GM12878 (cell line): ENCODE data around the gene EFNA2. TPM values are rescaled to one million over a fixed set of nuclear protein-coding genes. Genes with fewer than 3 reads are reported as not detected.
A peak's percentile ranks its signal among the peaks of the same experiment; 100 is the strongest.

Experiments
- ATAC-seq: fragments of 200-7000 bp; cut with Tn5 transposase; 3 replicates; pipeline ENCODE4 v1.9.1; 2020; ENCODE audit warnings: mild to moderate bottlenecking, moderate library complexity
- BruUV-seq: library from RNA; stranded (reverse); fragments of 400-500 nt; replicated peaks from 2 replicates; lab custom pipeline; 2021; lab: Mats Ljungman, UMichigan
- CTCF ChIA-PET: fragments of 300-600 bp; sonication (Branson Sonifier 250); formaldehyde crosslinking; extraction: SDS; loops from one replicate; lab custom pipeline; 2021; ENCODE audit warnings: inconsistent platforms; lab: Yijun Ruan, JAX
- POLR2A ChIA-PET: fragments of 350-600 bp; formaldehyde crosslinking; extraction: SDS; loops from one replicate; lab custom pipeline; 2021; ENCODE audit warnings: inconsistent platforms; lab: Charles Lee
- RAD21 ChIA-PET: fragments of 300-600 bp; sonication (Branson Sonifier 250); formaldehyde crosslinking; loops from one replicate; lab custom pipeline; 2023; ENCODE audit warnings: antibody characterized with exemption; ENCODE audit not compliant: unreplicated experiment; lab: Charles Lee
- SMC1A ChIA-PET: fragments of 300-600 bp; sonication (Branson Sonifier 250); formaldehyde crosslinking; loops from one replicate; lab custom pipeline; 2023; ENCODE audit not compliant: unreplicated experiment, uncharacterized antibody; lab: Charles Lee
- DNase-seq: peaks from one replicate; pipeline ENCODE4 v3.0.0-alpha.2; 2011; ENCODE audit warnings: low read depth, low spot score
- FAIRE-seq: peaks from 3 replicates; lab custom pipeline; 2011; peaks lifted over from hg19 to GRCh38; lab: Jason Lieb, UNC
- H2AFZ ChIP-seq: 2 replicates; pipeline ENCODE4 v1.6.0; 2011; ENCODE audit warnings: low read depth, low read length, control low read depth; ENCODE audit not compliant: control insufficient read depth
- H3K27ac ChIP-seq: 2 replicates; pipeline ENCODE4 v1.5.1; 2011; ENCODE audit warnings: control low read depth; ENCODE audit not compliant: control insufficient read depth, insufficient read depth
- H3K27me3 ChIP-seq, 2 experiments: replicated peaks in 1 of 2; 2 replicates each; pipeline versions ENCODE4 v1.6.0 to v1.6.1; 2011; ENCODE audit warnings: low read length in 1 of 2; ENCODE audit not compliant: control insufficient read depth in 2 of 2, insufficient read depth in 2 of 2
- H3K36me3 ChIP-seq, 2 experiments: 2 replicates each; pipeline ENCODE4 v1.5.1; 2011; ENCODE audit warnings: low read length in 1 of 2; ENCODE audit not compliant: control insufficient read depth in 2 of 2, insufficient read depth in 2 of 2
- H3K4me1 ChIP-seq: 2 replicates; pipeline ENCODE4 v1.6.1; 2011; ENCODE audit warnings: mild to moderate bottlenecking, low read length, moderate library complexity, mixed read lengths; ENCODE audit not compliant: control insufficient read depth, insufficient read depth
- H3K4me2 ChIP-seq: 2 replicates; pipeline ENCODE4 v1.6.0; 2011; ENCODE audit warnings: control low read depth; ENCODE audit not compliant: control insufficient read depth, insufficient read depth
- H3K4me3 ChIP-seq: fragments of 200-600 bp; sonication (generic); 2 replicates; pipeline ENCODE4 v1.5.1; 2016
- H3K79me2 ChIP-seq: 2 replicates; pipeline ENCODE4 v1.6.0; 2011; ENCODE audit warnings: low read length; ENCODE audit not compliant: control insufficient read depth, insufficient read depth
- H3K9ac ChIP-seq: 2 replicates; pipeline ENCODE4 v1.8.0; 2011; ENCODE audit warnings: low read length, control low read depth, mixed read lengths; ENCODE audit not compliant: control insufficient read depth, insufficient read depth
- H3K9me3 ChIP-seq: replicated peaks from 3 replicates; pipeline ENCODE4 v1.5.1; 2011; ENCODE audit warnings: mild to moderate bottlenecking, low read length; ENCODE audit not compliant: control insufficient read depth, insufficient read depth
- H4K20me1 ChIP-seq: 2 replicates; pipeline ENCODE4 v1.6.0; 2011; ENCODE audit not compliant: control insufficient read depth, insufficient read depth
- BHLHE40 ChIP-seq, 2 experiments: fragments of 450-650 bp in 1 of 2; IDR thresholded peaks; 2 replicates each; pipeline ENCODE4 v1.6.1; 2011 to 2017; ENCODE audit warnings: low read depth in 2 of 2, borderline replicate concordance in 1 of 2, improper control_type of control experiment in 1 of 2, low read length in 1 of 2, mild to moderate bottlenecking in 1 of 2
- DPF2 ChIP-seq: fragments of 450-650 bp; IDR thresholded peaks from 2 replicates; pipeline ENCODE4 v1.6.1; 2017; ENCODE audit warnings: mild to moderate bottlenecking
- EGR1 ChIP-seq, 2 experiments: IDR thresholded peaks; 1 replicate in 1 of 2; 2 replicates in 1 of 2; pipeline ENCODE4 v1.6.1; 2011 to 2012; ENCODE audit warnings: low read depth in 2 of 2, low read length in 2 of 2, borderline replicate concordance in 1 of 2, mild to moderate bottlenecking in 1 of 2, moderate library complexity in 1 of 2
- GATAD2B ChIP-seq: fragments of 450-650 bp; conservative IDR thresholded peaks from 2 replicates; pipeline ENCODE4 v1.6.1; 2017; ENCODE audit warnings: low read depth, mild to moderate bottlenecking, moderate library complexity
- HDGF ChIP-seq: fragments of 450-650 bp; IDR thresholded peaks from 2 replicates; pipeline ENCODE4 v1.6.1; 2016; ENCODE audit warnings: antibody characterized with exemption
- MEF2A ChIP-seq: IDR thresholded peaks from 2 replicates; pipeline ENCODE4 v1.6.1; 2011; ENCODE audit warnings: low read depth, mild to moderate bottlenecking, low read length, moderate library complexity; ENCODE audit not compliant: insufficient read depth
- PBX3 ChIP-seq: IDR thresholded peaks from 2 replicates; pipeline ENCODE4 v1.6.1; 2011; ENCODE audit warnings: mild to moderate bottlenecking, low read depth, low read length, moderate library complexity; ENCODE audit not compliant: insufficient replicate concordance
- TCF7 ChIP-seq: IDR thresholded peaks from 2 replicates; pipeline ENCODE4 v1.6.1; 2014; ENCODE audit warnings: antibody characterized with exemption, borderline replicate concordance
- WGBS: methylation state at CpG from one replicate; pipeline ENCODE4 v1.1.6; 2016; ENCODE audit warnings: low lambda C conversion rate; ENCODE audit not compliant: insufficient replicate concordance, insufficient coverage; ENCODE audit errors: missing lambda C conversion rate; 5-methylcytosine and 5-hydroxymethylcytosine counted together
- in situ Hi-C: fragments of 300-500 bp; cut with MboI; formaldehyde crosslinking; loops from 9 replicates; pipeline ENCODE4 v1.14.3; 2018; ENCODE audit warnings: mixed read lengths
- intact Hi-C: fragments of 100-400 bp; cut with micrococcal nuclease; formaldehyde crosslinking; loops from one replicate; pipeline ENCODE4 v1.14.2; 2022; ENCODE audit not compliant: unreplicated experiment
- polyA plus RNA-seq, 11 experiments: library from polyadenylated mRNA; depleted of rRNA in 4 of 11; unstranded in 6 of 11; stranded (reverse) in 5 of 11; fragments of >200 nt; fragmentation: Nextera tagmentation in 4 of 11; fragmentation: Illumina TruSeq in 1 of 11; extraction: Ambion mirVana in 4 of 11; extraction: Trizol in 1 of 11; gene quantifications; 1 replicate in 1 of 11; 2 replicates in 10 of 11; pipeline versions ENCODE4 v1.2.1 to v1.2.3, GENCODE V29; 2011 to 2016; ENCODE audit warnings: inconsistent platforms in 2 of 11, missing spikeins in 2 of 11, low read depth in 1 of 11
- total RNA-seq, 4 experiments: library from RNA; depleted of rRNA in 3 of 4; stranded (reverse); fragments of >200 nt in 3 of 4; fragmentation: Illumina TruSeq in 1 of 4; extraction: Trizol in 1 of 4; gene quantifications; 2 replicates each; pipeline versions ENCODE4 v1.2.1 to v1.2.3, GENCODE V29; 2013 to 2021
- TF ChIP-seq, protein P1 (sequence below): fragments of 450-650 bp; IDR thresholded peaks from 2 replicates; pipeline ENCODE4 v1.6.1; 2016; ENCODE audit warnings: mild to moderate bottlenecking

The EFNA2 gene
- total and polyA plus RNA-seq, 10 of the 15 experiments (the other 5 are each of a cell fraction or from before 2014, with no cell fraction given): not detected

- ChIA-PET POLR2A (no interaction called here), SMC1A (interaction anchor here (1.4 kb wide), 1 partner anchor 9 kb away, joined by 4 read pairs; no protein-coding TSS in a partner anchor)
- H4K20me1 ChIP-seq: no peaks in the 10 kb centered on the region
- intact Hi-C loops: no loop called here
- H3K9ac ChIP-seq: peak overlapping the region; percentile 78; the same call in 1 of the 2 replicates
- peak overlapping the region; percentile 98 for H3K4me2 ChIP-seq
- peak overlapping the region; percentile 68 for H3K4me3 ChIP-seq
- H3K27ac ChIP-seq: peak overlapping the region; percentile 96
- TF ChIP-seq EGR1 (IDR thresholded peaks at IDR 0.05; ENCODE audit: borderline replicate concordance in 1 of 2, low read depth in 2 of 2, low read length in 2 of 2): peak in 1 of 2 experiments; percentile 20; a peak in 1 of 3 replicates
- TF ChIP-seq, protein P1, sequence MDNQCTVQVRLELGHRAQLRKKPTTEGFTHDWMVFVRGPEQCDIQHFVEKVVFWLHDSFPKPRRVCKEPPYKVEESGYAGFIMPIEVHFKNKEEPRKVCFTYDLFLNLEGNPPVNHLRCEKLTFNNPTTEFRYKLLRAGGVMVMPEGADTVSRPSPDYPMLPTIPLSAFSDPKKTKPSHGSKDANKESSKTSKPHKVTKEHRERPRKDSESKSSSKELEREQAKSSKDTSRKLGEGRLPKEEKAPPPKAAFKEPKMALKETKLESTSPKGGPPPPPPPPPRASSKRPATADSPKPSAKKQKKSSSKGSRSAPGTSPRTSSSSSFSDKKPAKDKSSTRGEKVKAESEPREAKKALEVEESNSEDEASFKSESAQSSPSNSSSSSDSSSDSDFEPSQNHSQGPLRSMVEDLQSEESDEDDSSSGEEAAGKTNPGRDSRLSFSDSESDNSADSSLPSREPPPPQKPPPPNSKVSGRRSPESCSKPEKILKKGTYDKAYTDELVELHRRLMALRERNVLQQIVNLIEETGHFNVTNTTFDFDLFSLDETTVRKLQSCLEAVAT: 0 out of 2 replicates have a peak, but pooled peaks have one; percentile 10
- TF ChIP-seq HDGF: no peak
- TF ChIP-seq MEF2A: 0 out of 2 replicates have a peak, but pooled peaks have one; percentile 10
- TF ChIP-seq PBX3: no peak
- no peak for TF ChIP-seq GATAD2B
- TF ChIP-seq TCF7: no peak
- no peak for TF ChIP-seq DPF2
- TF ChIP-seq BHLHE40 (IDR thresholded peaks at IDR 0.05; ENCODE audit: borderline replicate concordance in 1 of 2, low read depth in 2 of 2, low read length in 1 of 2): 0 out of 4 replicates have a peak, but pooled peaks of 1 of the 2 experiments have one; percentile 2
- TF ChIP-seq, all 136 proteins: peak for 4
- CTCF ChIA-PET: interaction anchor here (1.0 to 2.2 kb wide), 2 partner anchors 9 to 13 kb away, joined by 4 to 10 read pairs; no protein-coding TSS in a partner anchor
- Histone ChIP-seq H3K36me3 (peaks cover 14 to 29% of the 10 kb centered on the region in 2 experiments; a peak in 3 of 4 replicates), H3K79me2 (peaks cover 58% of the 10 kb centered on the region), H2AFZ (no peak overlapping the region), H3K27me3 (no peaks in the 10 kb centered on the region), H3K9me3 (no peaks in the 10 kb centered on the region), H3K4me1 (peaks cover 29% of the 10 kb centered on the region)
- BruUV-seq: no TSS peak
- in situ Hi-C loops: no loop called here
- DNase-seq (no peak), ATAC-seq (no peak), FAIRE-seq (peak; percentile 75)
- RAD21 ChIA-PET: interaction anchor here (1.8 kb wide), 1 partner anchor 9 kb away, joined by 6 read pairs; no protein-coding TSS in a partner anchor
- 47% methylated on average over 23 of the region's 23 CpGs for WGBS
Measured at GRCh38 chr19:1257475-1258162, 28.1 kb upstream of the EFNA2 start.
